ENCODE measurements around the gene ETDC. TPM values are rescaled to one million over a fixed set of nuclear protein-coding genes. Genes with fewer than 3 reads are reported as not detected.

The ETDC gene
- total RNA-seq, 4 donors from 2014 or later, result not detected

DNA sequence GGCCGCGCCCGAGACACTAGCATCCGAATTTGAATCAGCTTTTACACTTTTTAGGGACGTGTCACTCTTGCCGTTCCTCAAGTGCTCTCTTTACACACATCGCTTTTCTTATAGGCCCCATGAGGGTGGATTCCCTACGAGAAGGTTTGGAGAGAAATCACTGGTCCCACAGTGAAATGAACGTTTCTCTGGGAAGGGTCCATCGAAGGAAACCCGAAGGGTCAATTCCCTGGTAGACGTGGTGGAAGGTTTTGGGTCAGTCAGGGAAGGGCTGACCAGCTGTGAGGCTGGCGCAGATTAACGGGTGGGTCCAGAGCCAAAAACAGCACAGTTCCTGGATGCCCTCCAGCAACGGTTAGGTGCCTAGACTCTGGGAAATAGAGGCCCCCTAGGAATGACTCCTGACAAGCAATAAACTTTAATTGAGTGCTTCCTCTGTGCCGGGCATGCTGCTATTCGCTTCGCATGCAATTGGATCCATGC is 35.9 kb downstream of the ETDC start:
- H3K27me3 ChIP-seq, result no peaks in the 10 kb centered on the region
- peak overlapping the region; percentile 93 to 95 for H3K27ac ChIP-seq
- peak; percentile 32 to 47 for DNase-seq
- H3K4me1 ChIP-seq, result no peaks in the 10 kb centered on the region
- TF ChIP-seq, protein P1, sequence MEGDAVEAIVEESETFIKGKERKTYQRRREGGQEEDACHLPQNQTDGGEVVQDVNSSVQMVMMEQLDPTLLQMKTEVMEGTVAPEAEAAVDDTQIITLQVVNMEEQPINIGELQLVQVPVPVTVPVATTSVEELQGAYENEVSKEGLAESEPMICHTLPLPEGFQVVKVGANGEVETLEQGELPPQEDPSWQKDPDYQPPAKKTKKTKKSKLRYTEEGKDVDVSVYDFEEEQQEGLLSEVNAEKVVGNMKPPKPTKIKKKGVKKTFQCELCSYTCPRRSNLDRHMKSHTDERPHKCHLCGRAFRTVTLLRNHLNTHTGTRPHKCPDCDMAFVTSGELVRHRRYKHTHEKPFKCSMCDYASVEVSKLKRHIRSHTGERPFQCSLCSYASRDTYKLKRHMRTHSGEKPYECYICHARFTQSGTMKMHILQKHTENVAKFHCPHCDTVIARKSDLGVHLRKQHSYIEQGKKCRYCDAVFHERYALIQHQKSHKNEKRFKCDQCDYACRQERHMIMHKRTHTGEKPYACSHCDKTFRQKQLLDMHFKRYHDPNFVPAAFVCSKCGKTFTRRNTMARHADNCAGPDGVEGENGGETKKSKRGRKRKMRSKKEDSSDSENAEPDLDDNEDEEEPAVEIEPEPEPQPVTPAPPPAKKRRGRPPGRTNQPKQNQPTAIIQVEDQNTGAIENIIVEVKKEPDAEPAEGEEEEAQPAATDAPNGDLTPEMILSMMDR (IDR thresholded peaks at IDR 0.05), result no peak
- intact Hi-C loops (cut with DNase I; ENCODE audit: low total_unique reads), result no loop called here
- no peaks in the 10 kb centered on the region for H3K36me3 ChIP-seq
- H3K9me3 ChIP-seq, result no peaks in the 10 kb centered on the region
- peak overlapping the region; percentile 62 to 76 for H3K4me3 ChIP-seq

DNA sequence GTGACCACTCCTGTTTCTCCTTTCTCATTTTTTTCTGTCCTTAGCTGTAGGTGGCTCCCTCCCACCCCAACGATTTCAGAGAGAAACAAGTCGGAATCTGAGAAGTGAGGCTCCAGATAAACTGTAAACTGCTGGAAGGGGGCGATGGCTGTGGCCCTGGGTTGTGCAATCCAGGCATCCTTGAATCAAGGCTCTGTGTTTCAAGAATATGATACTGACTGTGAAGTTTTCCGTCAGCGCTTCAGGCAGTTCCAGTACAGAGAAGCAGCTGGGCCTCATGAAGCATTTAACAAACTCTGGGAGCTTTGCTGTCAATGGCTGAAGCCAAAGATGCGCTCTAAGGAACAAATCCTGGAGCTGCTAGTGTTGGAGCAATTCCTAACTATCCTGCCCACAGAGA is 37.7 kb downstream of the ETDC start:
- Histone ChIP-seq H3K4me3 (no peak overlapping the region), H3K36me3 (no peaks in the 10 kb centered on the region), H3K27ac (no peak overlapping the region), H3K4me1 (no peaks in the 10 kb centered on the region), H3K9me3 (no peaks in the 10 kb centered on the region), H3K27me3 (no peaks in the 10 kb centered on the region)
- intact Hi-C loops (cut with DNase I; ENCODE audit: low total_unique reads), result no loop called here
- TF ChIP-seq, protein P1 (IDR thresholded peaks at IDR 0.05), result no peak
- TF ChIP-seq POLR2A (IDR thresholded peaks at IDR 0.05), result no peak
- DNase-seq, result no peak

DNA sequence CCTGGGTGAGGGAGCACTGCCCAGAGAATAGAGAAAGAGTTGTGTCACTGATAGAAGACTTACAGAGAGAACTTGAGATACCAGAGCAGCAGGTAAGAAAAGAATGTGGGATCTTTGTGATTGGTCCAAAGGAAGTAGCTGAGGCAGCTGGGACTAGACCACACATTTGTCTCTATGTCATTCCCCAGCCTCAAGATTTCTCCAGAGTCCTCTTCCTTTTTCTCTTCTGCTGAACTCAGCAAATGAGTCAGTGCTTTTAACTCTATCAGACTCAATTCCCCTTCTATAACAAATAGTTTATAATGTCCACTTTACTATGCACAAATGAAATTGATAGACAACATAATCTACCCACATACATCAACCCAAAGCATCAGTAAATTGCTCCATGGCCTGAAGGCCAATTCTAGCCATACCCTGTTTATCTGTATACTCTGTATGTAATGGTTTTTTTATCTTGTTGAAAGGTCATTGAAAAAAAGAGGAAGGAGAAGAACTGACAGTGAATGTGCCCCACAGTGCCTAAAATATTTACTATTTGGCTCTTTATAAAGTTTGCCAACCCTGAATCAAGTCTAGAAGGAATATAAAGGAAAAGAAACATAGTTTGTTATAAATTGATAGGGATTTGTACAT is 38.2 kb downstream of the ETDC start:
- Histone ChIP-seq H3K4me3 (no peak overlapping the region), H3K27me3 (no peaks in the 10 kb centered on the region), H3K4me1 (no peaks in the 10 kb centered on the region), H3K27ac (no peak overlapping the region), H3K36me3 (no peaks in the 10 kb centered on the region), H3K9me3 (no peaks in the 10 kb centered on the region)
- DNase-seq, result no peak
- intact Hi-C loops (cut with DNase I; ENCODE audit: low total_unique reads), result no loop called here
- TF ChIP-seq POLR2A (IDR thresholded peaks at IDR 0.05), result no peak
- TF ChIP-seq, protein P1 (IDR thresholded peaks at IDR 0.05), result no peak

DNA sequence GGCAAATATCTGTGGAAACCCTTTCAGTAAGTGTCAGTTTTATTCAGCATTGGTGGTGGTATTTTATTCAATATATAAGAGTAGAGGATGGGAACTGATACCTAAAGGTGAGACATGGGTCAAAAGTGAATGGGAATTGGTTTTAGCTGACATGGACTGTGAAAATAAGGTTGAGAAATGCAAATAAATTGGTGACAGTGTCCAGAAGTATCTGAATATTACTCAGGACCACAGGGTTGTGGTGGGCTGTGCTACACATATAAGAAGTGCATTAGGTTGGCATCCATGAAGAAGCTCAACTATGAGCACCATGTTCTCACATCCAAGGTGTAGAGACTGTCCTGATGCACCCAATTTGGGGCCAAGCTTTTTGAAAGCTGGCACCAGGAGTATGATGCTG is 45.0 kb downstream of the ETDC start:
- no peak overlapping the region for H3K27ac ChIP-seq
- H3K36me3 ChIP-seq, result no peaks in the 10 kb centered on the region
- TF ChIP-seq, protein P1 (IDR thresholded peaks at IDR 0.05), result no peak
- TF ChIP-seq POLR2A (IDR thresholded peaks at IDR 0.05), result no peak
- intact Hi-C loops (cut with DNase I; ENCODE audit: low total_unique reads), result no loop called here
- H3K27me3 ChIP-seq, result no peaks in the 10 kb centered on the region
- no peak for DNase-seq
- H3K9me3 ChIP-seq, result no peaks in the 10 kb centered on the region
- no peaks in the 10 kb centered on the region for H3K4me1 ChIP-seq
- no peak overlapping the region for H3K4me3 ChIP-seq

Other genes starting within 250 kb of the ETDC start
- 1 to 10 TPM in 2 of 4 donors, under 1 TPM in 1, not detected in 1; 0.88 to 6.2 (median 3.7) TPM for gene SMIM10L2B, start 210.8 kb upstream of the ETDC start, total RNA-seq
- not detected for gene ETDB, start 189.0 kb upstream of the ETDC start, total RNA-seq
- gene CT55, start 138.1 kb upstream of the ETDC start, total RNA-seq, result not detected
- not detected for gene ETDA, start 57.4 kb upstream of the ETDC start, total RNA-seq
- gene ZNF75D, start 34.6 kb downstream of the ETDC start, total RNA-seq, result 10 to 100 TPM in 2 of 4 donors, 1 to 10 TPM in 2; 3.8 to 19.4 (median 10.5) TPM
- gene ZNF449, start 35.3 kb downstream of the ETDC start, total RNA-seq, result 10 to 100 TPM in 2 of 4 donors, 1 to 10 TPM in 2; 6.9 to 29.3 (median 10.4) TPM
- 1 to 10 TPM in 2 of 4 donors, under 1 TPM in 1, not detected in 1; 0.26 to 3.5 (median 2.8) TPM for gene SMIM10L2A, start 112.5 kb downstream of the ETDC start, total RNA-seq
- 10 to 100 TPM; 14.4 to 26.1 (median 22.6) TPM for gene INTS6L, start 211.2 kb downstream of the ETDC start, total RNA-seq

All from uterus (tissue), 4 donors.